Measurements from ENCODE around the gene ZNF283.

ZNF283 gene

DNA sequence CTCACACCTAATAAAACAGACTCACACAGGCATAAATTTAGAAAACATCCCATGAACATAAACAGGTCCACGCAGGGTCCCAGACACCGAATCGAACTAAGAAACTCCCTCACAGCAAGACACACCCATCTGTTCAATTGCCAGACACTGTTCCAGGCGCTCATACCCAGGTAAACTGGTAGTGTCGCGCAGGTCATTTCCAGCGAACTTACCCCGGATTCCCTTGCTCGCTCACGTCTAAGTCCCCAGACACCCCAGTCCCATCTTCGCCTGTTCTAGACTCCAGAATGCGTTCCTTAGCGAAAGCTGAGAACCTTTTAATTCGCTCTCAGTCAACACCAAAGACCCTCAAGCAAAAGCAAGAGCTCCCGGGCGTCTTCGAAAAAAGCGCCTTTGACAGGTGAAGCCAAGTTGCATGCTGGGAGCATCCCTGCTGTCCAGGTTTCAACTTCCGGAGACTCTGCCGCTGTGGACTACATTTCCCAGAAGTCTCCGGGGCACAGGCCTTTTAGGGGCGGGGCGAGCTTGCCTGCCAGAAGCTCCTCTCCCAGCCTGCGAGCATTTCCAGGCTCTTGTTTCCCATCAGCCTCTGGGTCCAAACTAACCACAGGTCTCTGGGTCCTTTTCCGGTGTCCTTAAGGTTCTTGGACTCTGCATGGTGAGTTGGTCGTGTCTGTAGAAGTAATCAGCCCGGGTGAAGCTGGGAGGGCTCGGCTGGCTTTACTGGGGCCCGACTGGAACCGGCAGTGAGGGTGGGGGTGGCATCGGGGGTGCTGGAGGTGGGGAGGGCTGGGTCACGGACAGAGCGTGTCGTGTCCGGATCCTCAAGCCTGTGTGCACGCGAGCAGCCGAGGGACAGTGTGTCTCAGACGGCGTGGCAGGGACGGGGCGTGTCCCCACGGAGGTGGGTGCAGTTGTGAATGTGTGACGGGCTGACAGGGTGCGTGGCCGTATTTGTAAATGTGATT is at the start of gene ZNF283:
Gene ZNF283 (plus strand): TSS at position 535 of the 968 bp plus-strand sequence. CDS start 6,184 bp downstream, outside the sequence.
- peak; percentile 71 for DNase-seq (ENCODE audit: low read depth)

DNA sequence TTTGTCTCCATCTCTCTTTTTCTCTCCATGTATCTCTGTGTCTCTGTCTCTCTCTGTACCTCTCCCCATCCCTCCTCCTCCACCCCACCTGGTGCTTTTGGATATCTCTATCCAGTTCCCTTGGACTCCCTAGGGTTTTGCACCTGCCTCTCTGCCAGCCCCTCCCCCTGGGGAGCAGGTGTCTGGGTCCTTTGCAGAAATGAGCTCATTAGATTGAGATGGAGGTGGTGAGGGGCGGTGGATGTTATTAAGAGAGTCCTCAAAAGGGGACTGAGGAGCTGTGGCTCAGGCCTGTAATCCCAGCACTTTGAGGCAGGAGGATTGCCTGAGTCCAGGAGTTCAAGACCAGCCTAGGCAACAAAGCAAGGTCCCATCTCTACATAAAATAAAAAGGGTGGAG is 48.5 kb upstream of the ZNF283 start:
- DNase-seq (ENCODE audit: low read depth) = no peak

DNA sequence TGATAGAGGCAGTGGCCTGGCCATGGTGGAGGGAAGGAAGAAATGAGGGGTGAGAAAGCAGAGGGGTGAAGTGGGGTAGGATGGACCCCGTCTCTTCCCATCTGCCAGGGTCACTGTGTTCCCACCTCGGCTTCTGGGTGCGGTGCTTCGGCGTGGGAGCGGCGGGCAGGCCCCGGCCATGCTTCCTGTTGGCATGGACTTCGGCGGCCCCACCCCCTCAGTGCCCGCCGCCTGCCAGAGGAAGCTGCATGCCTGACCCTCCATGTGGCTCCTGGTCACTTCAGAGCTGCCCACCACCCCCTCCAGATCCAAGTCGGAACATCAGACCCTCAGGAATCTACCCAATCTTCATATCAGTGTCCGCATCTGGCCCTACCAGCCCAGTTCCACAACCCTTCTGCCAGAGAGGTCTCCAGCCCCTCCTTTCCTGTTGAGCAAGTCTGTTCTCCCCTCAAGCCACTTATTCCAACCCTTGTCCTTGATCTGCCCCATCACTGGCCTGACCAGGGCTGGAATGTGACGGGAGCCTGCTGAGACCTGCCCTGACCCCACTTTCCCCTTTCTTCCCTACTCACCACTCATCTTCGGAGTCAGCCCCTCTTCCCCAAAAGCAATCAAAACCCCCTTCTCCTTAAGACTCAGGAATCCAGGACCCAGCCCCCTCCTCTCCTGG is 47.8 kb upstream of the ZNF283 start:
- no peak for DNase-seq (ENCODE audit: low read depth)

DNA sequence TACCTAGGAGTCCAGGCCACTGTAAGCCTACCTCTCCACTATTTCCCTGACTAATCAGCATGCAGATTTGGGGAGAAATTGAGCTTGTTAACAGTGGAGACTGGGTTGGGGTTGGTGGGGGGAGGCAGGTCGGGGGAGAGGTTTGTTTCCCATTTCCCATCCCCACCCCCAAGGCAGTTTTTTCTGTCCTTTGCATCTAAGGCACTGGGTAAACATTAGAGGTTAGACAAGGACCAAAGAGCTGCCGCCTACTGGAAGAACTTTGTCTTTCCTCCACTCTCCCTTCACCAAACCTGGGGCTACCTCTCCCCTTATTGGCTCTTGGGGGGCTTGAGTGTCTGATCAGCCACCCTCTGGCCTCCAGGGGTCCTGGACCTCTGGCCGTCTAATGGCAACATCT is 47.3 kb upstream of the ZNF283 start:
- DNase-seq (ENCODE audit: low read depth) = no peak

DNA sequence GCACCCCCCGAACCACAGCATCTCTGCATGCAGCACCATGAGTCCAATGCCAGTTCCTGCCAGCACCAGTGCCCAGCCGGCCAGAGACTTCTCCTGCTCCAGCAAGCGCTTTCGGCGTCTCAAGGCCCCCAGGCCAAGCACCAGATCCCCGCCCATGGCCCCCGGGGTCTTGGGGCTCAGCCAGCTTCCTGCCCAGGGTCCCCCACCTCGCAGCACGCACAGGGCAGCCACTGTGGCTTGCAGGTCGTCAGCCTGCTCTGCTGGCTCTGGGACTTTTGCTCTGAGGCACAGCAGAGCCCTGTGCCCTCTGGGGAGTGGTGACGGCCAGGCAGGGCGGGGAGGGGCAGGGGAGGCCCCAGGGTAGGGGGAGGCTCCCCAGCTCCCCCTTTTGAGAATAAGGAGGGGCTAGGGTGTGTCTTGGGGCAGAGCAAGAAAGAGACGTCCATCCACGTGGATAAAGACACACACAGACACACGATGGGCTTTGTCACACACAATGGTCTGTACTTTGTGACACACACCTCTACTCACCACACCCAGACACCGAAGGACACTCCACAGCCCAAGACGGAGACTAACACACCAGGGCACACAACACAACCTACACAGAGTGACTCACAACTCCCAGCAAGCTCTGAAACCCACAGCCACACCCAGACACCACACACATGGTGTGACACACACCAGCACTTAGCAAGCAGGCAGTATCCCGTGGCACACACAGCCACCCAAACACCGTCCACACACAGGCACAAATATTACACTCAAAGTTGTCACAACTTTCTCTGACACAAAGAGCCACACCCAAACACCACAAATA is 46.2 kb upstream of the ZNF283 start, which contains the start of gene KCNN4:
Gene KCNN4 (minus strand): TSS at position 268 of the 820 bp plus-strand sequence. CDS start 112 bp downstream, at position 156.
- peak; percentile 44 for DNase-seq (ENCODE audit: low read depth)

DNA sequence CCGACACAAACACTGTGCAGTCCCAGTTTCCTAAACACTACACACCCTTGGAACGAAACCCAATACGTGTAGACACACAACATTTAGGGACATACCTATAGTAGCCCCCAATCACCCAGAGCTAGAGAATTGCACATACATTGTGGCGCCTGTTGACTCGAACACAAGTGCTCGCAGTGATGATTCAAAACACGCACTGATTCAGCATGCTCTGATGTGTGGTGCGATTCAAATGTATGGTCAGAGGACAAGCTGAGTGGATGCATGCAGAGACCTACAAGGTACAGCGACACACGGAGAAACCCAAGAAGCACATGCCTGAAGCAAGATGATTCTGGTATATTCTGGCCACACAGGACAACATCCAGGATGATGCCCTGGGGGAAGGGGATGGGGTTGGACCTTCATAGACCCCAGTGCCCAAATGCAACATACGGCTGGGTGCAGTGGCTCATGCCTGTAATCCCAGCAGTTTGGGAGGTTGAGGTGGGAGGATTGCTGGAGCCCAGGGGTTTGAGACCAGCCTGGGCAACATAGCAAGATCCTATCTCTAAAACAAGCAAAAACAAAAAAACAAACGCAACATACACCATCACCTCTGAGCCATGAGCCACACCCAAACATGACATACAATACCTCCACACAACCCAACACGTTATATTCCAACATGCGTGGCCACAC is 45.4 kb upstream of the ZNF283 start:
- no peak for DNase-seq (ENCODE audit: low read depth)

DNA sequence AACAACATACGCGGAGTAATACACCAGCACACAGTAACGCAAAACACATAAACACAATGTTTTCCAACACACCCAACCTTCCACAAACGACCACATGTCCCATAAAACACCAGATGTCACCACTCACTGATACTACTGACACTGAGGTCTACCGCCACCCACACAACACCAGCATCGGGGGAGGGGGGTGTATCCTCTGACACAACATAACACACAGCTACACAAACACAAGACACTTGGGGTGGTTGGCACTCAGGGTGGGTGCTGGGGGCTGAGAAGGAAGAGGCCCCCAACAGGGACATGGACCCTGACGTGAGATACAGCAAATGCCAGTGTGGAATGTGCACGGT is 44.8 kb upstream of the ZNF283 start:
- no peak for DNase-seq (ENCODE audit: low read depth)

DNA sequence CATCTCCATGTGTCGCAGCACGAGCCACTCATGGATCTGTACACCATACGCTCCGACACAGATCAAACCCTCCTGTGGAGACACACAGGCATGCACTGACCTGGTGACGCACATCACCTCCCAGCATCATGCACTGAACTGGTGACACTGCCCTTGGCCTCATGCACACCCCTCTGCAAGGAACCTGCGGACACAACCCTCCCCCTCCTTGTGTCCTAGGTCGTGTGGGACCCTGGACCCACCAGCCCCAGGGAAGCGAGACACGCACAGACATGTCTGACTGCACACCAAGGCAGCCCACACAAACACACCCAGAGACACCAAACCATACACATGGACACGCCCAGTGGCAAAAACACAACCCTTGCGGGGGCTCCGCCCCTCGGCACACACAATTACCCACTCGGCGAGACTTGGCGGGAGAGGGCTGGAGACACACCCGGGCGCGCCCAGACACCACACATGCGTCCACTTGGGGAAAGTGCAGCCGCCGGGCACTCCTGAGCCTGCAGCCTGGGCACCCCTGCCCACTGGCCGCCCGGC is 44.4 kb upstream of the ZNF283 start:
- DNase-seq (ENCODE audit: low read depth) = no peak

DNA sequence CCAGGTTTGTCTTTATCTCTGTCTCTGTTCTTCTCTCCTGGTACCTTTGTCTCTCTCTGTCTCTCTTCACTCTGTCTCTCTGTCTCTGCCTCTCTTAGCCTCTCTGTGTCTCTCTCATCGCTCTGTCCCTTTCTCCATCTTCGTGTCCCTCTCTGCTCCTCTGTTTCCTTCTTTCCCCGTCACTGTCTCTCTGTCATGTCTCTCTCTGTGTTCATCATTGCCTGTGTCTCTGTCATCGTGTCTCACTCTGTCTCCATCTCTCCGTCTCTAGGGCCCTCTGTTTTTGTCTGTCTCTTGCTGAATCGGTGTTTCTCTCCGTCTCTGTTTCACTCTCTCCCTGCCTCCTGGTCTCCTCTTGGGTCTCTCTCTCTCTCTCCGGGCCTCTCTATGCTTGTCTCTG is 43.5 kb upstream of the ZNF283 start:
- no peak for DNase-seq (ENCODE audit: low read depth)

DNA sequence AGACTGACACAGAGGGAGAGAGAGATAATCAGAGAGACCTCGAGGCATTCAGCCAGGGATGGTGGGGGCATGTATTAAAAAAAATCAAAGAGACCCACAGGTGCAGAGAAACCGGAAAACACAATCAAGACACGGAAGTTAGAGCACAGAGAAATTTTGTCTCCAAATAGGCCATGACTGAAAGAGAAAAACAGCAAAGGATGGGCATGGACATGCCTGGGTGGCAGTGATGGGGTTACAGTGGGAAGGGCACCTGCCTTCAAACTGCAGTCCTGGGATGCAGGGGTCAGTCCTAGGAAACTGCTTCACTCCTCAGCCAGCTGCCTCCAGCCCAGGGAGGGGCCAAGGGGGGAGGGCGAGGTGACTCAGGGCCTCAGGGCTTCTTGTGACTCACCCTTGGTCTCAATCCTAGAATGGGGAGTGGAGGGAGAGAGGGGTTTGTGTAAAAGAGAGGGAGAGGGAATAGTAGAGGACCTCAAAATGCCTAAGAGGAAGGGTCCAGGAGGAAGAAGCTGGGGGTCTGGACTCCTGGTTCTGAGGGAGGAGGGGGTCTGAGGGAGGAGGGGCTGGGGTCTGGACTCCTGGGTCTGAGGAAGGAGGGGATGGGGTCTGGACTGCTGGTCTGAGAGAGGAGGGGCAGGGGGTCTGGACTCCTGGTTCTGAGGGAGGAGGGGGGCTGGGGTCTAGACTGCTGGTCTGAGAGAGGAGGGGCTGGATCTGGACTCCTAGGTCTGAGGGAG is 42.7 kb upstream of the ZNF283 start:
- DNase-seq (ENCODE audit: low read depth) = peak; percentile 55

DNA sequence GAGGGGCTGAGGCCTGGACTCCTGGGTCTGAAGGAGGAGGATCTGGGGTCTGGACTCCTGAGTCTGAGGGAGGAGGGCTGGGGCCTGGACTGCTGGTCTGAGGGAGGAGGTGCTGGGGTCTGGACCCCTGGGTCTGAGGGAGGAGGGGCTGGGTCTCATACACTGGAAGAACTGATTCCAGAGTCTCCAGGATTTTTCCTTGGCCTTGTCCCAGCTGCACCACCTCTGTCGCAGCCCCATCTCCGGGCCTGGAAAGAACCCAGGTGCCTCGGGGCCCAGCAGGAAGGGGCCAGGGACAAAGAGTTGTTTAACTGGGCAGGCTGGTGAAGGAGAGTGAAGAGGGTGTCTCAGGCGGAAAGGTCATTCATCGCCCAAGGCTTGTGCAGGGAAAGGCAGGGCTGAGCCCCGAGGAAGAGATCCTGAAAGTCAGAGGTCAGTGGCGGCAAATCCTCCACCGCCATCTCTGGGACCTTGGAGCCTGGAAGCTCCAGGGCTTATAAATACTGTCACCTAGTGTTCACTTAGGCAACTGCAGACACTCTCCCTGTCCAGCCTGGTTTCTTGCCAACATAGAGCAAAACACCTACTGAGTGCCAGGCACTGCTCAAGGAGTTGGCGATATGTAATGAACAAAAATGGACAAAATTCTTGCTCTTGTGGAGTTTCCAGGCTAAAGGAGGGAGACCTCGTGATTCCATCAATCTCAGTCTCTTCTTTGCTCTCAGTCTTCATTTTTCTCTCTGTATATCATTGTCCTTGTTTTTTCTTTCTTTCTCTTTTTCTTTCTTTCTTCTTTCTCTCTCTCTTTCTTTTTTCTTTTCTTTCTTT is 41.9 kb upstream of the ZNF283 start:
- no peak for DNase-seq (ENCODE audit: low read depth)

DNA sequence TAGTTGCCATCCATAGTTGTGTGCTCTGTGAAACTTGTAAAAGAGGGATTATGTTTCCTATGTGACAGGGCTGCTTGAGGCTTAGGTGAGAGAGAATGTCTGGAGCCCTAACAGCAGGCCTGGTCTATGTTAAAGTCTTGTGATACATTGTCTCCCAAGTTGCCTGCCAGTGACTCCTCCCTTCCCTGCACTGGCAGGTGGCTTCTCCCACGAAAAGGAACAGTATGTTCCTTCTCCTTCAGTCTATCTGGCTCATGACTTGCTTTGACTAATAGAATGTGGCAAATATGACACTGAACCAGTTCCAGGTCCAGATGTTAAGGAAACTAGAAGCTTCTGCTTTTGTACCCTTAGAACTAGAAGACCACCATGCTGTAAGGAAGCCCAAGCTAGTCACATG is 40.5 kb upstream of the ZNF283 start:
- no peak for DNase-seq (ENCODE audit: low read depth)

DNA sequence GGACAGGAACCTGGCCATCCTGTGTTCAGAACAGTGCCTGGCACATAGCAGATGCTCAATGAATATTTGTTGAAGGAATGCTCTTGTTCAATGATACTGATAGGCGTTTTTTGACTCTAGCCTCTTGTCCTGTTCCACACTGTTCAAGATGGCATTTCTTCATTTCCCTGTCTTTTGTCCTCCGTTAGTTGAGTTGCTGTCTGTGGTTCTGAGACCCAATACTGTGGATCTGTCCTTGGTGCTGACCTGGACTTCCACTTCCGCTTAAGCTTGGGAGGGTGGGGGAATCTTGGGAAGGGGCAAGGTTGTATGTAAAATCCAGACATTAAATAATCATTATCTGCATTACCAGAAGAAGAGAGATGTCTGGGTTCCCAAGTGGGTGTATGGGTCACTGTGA is 38.1 kb upstream of the ZNF283 start:
- no peak for DNase-seq (ENCODE audit: low read depth)

DNA sequence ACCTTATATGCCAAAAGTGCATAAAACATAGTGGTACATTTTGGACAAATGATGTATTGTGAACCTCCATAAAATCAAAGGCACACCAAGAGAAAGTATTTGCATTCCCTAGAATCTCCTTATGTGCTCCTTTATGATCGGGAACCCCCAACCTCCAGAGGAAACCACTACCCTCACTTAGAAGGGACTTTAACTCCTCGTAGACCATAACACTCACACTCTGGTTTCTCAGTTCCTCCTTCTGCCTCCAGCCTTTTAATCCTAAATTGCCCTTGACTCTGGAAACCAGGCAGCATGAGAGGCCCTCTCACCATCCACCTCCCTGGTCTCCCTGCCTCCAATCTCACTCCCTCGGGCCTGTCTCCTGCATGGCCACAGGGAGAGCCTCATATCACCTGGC is 36.5 kb upstream of the ZNF283 start:
- DNase-seq (ENCODE audit: low read depth) = no peak

DNA sequence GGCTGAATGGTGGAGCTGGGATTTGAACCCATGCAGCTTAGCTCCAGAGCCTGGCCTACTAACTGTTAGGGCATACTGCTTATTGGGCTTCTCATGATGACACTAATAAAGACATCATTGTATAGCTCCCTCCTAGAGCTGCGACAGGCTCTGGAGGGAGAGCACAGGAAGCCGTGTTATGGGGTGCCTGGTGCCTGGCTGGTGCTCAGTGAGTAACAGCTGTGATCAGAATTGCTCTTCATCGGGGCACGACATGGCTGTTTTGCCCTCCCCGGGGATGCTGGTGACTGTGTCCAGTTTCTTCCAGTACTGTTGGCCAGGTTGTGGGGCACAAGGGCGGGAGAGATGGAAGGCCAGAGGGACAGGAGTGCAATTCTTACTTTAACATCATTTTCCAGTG is 30.0 kb upstream of the ZNF283 start:
- DNase-seq (ENCODE audit: low read depth) = no peak

DNA sequence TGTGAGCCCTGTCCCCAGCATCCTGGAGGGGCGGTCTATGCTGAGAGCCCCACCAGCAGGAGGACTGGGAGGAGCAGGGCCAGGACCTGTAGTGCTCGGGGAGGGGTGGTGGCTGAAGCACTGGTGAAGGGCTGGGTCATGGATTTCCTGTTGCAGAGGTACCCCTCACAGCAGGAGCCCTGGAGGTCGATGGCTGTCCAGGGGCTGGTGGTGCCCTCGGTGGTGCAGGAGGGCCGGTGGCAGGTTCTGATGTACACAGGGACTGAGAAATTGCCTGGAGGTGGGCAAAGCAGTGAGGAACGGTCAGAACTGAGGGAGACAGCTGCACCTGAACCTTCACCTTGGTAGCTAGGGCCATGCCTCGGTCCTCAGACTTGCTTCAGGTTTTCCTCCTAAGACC is 29.6 kb upstream of the ZNF283 start:
- DNase-seq (ENCODE audit: low read depth) = no peak

DNA sequence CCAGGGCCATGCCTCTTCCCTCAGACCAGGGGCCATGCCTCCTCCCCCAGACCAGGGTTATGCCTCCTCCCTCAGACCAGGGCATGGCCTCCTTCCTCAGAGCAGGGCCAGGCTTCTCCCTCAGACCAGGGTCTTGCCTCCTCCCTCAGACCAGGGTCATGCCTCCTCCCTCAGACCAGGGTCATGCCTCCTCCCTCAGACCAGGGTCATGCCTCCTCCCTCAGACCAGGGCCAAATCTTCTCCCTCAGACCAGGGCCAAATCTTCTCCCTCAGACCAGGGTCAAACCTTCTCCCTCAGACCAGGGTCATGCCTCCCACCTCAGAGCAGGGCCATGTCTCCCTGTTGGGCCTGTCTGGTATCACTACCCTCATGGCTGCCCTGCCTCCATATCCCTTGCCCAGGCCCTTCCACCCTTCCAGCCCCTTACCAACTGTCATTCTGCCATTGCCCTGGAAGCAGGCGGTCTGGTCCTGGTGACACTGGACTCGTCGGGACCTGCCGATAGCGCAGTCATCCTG is 29.0 kb upstream of the ZNF283 start:
- DNase-seq (ENCODE audit: low read depth) = no peak

DNA sequence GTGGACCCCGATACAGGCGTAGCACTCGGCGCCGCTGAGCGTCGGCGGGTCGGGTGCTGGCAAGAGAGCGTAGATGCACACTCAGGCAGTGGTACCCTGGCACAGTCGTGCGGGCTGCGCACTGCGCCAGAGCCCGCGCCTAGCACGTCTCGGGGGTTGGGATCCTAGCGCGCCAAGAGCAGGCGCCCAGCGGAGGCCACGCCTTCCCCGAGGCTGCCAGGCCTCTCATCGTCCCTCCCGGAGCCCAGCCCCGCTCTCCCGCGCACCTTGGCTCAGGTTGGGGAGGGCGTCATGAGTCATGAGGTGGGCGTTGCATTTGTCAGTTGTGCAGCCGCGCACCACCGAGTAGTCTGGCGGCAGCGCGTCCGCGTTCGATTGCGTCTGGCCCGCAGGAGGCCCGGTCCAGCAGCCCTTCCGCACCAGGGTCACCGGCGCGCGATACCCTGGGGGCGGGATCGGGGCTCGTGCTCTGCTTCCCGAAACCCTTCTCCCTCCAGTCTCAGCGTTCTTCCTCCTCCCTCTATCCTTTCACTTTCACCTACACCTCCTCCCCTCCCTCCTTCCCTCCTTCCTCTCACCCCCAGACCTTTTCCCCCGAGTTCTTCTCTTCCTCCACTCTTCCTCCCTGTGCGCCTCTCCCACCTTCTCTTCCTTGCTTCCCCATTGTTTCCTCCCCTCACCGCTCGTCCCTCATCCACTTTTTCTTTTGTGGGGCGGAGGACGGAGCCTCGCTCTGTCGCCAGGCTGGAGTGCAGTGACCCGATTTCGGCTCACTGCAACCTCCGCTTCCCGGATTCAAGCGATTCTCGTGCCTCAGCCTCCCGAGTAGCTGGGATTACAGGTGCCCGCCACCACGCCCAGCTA is 28.3 kb upstream of the ZNF283 start:
- DNase-seq (ENCODE audit: low read depth) = peak; percentile 45
